NCI-H748 (cell line): ENCODE measurements around the gene RPTOR.
"Not testable (repeated sequence)": the region's sequence is repeated elsewhere in the genome, so short reads cannot be mapped to it uniquely, and the experiment has no call there.

Experiments
- DNase-seq: peaks from one replicate; lab custom pipeline; 2025; ENCODE audit not compliant: unreplicated experiment; lab: John Stamatoyannopoulos, UW

Gene RPTOR

DNA sequence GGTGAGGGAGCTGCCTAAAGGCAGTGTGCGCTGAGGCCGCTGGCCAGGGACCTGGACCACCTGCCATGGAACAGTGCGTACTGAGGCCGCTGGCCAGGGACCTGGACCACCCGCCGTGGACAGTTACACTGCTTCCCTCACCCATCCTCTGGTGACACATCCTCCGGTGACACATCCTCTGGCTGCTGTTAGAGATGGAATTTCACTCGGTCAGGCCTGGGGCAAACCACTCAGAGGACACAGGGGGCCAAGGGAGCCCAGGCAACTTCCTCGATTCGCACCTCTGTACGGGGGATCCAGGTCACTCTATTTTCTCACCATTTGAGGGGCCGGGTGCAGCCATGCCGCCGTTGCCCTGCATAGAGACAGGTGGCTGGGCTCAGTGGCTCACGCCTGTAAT, 32.4 kb upstream of the RPTOR start:
- no peak for DNase-seq

DNA sequence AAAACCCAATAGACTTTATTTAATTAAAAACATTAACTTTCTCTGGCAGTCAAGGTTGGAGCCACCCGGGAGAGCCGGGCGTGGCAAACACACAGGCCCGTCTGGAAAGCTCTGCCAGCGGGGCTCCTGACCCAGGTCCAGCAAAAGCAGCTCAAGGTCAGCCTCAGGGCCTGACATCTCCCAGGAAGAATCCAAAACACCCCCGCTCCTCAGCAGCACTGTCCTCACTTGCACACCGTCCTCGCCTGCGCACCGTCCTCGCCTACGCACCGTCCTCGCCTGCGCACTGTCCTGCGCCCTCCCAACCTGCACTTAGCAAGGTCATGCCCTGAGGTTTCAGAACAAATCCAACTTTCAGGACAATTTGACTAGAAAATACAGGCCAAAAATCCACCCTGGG, 31.4 kb upstream of the RPTOR start:
- no peak for DNase-seq

DNA sequence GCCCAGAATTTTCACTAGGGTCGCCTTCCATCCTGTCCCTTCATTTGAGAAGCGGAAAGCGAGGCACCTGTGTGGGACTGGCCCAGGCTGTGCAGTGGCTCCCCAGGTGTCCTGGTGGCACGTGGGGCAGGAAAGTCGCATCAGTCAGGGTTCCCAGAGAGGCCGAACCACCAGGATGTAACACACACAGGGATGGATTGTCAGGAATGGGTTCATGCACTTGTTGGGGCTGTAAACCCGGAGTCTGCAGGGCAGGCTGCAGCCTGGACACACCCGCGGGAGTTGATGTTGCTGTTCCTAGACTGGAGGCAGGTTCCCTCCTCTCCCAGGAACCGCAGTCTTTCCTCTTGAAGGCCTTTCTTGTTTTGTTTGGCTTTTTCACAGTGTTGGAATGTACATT, 30.7 kb upstream of the RPTOR start:
- DNase-seq, result no peak

DNA sequence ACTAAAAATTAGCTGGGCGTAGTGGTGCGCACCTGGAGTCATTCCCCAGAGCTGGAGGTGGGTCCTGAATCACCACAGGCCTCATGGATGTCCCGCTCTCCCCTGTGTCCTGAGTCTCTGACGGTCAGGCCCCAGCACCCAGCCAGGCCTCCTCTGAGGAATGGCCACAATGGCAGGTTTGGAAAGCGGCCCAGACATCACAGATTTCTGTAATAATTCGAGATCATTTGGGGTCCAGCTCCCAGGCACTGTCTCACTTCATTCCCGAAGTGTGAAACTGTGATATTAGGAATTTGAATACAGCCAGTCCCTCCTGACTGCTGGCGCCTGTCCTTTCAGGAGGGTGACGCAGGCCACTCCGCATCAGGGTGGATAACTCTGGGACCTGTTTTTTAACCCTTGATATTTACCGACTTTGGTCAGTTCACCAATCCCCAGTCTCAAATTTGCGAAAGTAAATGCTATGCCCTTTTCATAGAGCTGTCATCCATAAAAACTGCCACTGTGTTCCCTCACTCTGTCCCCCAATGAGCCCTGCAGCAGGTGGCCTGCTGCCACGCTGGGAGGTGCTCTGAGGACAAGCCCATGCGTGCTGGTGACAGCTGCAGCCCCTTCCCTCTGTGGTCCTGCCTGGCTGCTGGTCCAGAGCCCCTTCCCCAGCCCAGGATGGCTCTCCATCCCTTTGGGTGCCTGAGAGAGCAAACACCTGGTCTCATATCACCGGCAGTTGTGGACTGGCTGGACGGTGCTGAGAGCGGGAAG, 28.3 kb upstream of the RPTOR start:
- no peak for DNase-seq

DNA sequence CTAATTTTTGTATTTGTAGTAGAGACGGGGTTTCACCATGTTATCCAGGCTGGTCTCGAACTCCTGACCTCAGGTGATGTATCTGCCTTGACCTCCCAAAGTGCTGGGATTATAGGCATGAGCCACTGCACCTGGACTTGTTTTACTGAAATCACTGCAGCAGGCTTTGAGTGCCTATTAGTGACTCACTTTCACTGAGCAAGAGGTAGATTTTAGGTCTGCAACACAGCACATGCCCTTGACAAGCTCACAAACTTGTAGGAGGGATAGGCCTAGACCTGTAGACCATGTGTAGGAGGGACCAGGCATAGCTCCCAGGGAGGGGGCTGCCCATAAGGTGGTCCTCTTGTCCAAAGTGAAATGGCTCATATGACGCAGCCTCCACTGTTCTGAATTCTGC, 27.0 kb upstream of the RPTOR start:
- no peak for DNase-seq

DNA sequence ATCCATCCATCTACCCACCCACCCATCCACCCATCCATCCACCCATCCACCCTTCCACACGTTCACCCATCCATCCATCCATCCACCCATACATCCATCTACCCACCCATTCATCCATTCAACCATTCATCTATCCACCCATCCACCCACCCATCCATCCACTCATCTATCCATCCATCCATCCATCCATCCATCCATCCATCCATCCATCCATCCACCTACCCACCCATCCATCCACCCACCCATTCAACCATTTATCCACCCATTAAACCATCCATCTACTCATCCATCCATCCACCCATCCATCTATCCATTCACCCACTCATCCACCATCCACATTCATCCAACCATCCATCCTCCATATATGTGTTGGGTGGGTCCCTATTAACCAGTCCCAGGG, 26.2 kb upstream of the RPTOR start:
- DNase-seq, result no peak

DNA sequence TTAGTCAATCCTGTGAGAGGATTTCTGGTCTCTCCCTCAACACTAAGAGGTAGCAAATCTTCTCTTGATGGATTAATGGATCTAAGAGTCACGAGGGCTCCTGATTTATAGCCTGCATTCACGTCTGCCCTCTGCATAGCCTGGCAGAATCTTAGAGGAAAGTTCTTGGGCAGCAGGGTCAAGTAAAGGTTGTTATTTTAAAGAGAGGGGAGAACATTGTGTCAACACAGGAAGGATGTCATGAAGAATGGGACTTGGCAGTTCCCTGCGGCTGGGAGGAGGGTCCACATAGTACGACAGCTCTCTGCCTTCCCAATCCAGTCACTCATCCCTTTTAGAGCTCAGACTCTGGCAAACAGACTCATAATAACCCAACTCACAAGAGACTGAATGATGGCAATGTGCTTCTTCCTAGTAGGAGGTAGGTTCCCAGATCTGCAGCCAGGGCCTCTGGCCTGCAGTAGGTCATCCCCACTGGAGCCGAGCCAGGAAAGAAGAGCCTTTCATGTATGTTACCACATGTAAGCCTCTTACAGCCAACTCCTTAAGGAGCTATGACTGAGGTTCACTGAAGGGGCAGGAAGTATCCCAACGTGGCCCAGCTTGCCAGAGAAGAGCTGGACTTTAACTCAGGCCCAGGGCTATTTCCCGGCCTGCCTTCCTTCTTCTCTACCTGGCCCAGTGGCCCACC, 25.4 kb upstream of the RPTOR start:
- DNase-seq, result no peak

DNA sequence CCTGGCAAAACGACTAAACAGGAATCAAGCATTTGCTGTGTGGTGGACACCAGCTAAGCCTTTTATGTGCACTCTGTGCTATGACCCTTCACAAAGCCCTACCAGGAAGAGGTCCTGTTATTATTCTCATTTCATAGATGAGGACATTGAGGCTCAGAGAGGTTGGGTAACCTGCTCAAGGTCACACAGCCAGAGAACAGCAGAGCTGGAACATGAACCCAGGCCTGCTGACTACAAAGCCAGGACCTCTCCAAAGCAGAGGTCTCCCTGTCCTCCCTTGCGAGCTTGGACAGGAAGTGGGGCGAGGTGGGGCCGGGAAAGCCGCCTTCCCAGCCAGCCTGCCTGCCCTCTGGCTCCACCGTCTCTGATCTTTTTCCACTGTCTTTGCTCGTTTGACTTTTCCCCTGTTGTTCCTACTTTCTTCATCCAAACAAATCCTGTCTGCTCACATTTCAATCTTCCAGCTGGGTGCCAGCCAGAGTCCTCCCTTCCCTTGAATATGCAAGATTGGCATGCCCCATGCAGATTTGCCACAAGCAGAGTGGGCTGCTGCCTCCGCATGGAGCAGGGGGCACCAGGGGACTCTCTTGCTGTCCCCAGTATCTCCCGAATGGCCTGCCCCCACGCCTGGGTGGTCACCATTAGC, 23.7 kb upstream of the RPTOR start:
- DNase-seq, result no peak

DNA sequence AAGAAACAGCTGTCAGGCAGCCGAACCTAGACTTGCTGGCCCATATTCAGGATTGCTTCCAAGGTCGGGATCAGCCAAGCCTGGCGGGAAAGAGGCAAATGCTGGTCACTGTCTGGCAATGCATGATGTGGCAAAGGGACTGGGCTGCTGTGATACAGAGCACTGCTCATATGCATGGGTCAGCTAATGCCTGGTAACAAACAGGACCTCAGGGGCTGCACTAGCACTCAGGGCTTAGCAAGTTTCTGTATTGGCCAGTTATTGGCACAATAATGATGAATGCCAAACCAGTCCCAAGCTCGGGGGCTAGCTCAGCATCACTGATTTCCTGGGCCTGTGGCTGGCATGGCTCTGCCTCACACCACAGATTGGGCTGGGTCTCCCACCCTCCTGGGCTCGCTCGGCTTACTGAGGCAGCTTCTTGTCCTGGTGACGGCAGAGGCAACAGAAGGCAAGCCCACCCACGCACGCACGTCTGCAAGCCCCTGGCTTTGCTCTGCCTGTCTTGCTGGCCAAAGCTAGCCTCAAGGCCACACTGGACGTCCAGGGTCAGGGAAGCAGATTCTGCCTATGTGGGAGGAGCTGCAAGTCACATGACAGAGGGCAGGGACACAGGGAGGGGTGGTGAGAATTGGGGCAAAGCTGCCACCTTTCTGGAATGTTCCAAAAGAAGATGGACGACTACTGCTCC, 21.4 kb upstream of the RPTOR start:
- no peak for DNase-seq

DNA sequence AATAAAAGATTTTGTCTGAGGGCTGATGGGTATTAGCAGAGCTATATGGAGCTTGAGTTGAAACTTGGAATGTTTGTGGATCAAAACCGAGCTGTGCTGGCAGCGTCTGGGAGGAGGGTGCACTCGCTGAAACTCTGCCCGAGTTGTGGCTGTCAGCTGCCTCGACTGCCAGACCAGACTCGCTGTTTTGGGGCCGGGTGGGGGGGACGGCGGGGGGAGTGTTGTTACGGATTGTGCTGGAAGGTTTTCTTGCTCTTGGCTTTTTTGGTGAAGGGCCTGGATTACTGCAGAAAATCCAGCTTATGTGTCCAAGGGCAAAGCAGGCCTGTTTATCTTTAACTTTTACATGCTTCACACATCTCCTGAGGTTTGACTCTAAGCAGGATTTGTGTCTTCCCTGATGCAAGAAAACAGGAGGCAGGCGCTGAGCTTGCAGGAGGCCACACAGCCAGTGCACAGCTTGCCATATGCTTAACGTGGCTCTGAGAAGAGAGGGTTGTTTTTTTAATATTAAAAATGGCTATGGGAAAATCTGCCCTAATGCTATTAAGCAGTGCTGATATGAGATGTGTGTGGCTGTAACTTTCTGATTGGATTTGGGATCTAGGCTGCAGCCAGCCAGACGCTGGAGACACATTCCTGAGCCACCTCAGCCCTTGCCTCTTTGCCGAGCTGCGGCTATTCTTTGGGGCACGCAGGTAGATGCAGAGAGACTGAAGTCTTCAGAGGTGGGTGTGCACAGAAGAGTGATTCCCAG, 20.5 kb upstream of the RPTOR start:
- no peak for DNase-seq

DNA sequence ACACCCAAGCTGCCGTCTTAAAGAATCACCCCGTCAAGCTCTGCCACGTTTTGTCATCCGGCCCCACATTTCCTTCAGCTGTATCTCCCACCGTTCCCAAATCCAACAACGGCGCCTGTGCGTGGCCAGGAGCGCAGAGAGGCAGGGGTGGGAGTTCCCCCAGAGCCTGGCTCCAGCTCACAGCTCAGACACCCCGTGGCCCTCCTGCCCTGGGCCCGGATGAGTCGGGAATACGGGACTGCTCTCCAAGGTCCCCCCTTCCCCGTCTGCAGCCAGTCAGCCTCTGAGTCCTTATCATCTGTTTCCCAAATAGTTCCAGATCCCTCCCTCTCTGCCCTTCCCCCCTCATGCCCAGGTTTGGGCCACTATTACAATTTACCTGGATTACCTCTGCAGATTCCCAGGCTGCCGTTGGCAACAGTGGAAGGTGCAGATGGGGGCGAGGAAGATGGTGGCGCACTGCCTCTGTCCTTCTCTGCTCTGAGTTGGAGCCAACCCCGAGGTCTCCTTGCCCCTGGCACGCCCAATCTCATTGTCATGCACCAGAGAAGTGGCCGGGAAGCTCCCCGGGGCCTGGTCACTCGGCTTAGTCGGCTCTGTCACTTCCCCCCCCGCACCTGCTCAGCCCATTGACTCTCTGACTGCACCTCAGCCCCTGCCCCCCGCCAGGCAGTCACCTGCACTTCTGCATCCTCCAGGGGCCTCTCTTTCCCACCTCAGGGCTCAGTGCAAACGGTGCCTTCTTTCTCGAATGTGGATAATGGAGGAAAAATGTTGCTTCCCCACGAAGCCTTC, 18.3 kb upstream of the RPTOR start:
- no peak for DNase-seq

DNA sequence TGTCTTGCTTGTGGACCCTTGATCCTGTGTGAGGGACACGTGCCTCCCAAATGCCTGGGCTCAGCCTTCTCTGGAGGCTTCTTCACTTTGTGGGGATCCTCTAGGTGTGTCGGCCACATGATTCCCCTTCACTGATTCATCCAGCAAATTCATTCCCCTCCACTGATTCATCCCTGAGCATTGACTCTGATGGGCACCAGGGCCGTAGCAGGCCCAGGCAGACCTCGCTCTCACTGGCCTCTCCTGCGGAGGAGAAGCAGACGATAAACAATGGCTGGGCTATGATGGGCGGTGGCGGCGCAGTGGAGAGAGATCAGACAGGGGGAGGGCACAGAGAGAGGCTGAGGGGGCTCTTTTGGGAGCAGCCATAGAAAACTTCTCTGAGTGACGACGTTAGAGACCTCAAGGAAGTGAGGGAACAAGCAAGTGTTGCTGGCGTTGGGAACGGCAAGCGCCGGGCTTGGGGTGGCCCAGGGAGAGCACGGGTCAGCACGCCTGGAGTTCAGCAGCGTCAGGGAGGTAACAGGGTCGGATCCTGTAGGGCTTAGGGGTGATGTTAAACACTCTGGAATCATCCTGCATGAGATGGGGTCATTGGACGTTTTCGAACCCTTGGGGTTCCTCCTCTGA, 17.5 kb upstream of the RPTOR start:
- no peak for DNase-seq

DNA sequence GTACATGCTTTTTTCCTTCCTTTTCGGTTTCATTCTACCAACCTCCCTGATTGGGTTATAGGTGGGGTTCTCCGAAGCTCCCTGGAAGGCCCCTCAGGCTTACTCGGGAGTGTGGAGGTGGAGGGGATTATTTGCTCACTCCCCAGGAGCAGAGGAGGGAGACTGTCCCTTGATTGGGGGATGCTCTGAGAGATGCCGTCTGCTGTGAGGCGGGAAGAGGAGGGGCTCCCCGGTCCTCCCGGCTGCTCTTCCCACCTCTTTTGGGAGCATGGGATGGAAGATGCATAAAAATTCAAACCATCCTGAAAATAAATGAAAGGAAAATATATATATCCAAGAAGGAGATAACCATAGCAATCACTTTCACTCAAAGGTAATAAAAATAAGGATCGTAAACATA, 16.1 kb upstream of the RPTOR start:
- no peak for DNase-seq

DNA sequence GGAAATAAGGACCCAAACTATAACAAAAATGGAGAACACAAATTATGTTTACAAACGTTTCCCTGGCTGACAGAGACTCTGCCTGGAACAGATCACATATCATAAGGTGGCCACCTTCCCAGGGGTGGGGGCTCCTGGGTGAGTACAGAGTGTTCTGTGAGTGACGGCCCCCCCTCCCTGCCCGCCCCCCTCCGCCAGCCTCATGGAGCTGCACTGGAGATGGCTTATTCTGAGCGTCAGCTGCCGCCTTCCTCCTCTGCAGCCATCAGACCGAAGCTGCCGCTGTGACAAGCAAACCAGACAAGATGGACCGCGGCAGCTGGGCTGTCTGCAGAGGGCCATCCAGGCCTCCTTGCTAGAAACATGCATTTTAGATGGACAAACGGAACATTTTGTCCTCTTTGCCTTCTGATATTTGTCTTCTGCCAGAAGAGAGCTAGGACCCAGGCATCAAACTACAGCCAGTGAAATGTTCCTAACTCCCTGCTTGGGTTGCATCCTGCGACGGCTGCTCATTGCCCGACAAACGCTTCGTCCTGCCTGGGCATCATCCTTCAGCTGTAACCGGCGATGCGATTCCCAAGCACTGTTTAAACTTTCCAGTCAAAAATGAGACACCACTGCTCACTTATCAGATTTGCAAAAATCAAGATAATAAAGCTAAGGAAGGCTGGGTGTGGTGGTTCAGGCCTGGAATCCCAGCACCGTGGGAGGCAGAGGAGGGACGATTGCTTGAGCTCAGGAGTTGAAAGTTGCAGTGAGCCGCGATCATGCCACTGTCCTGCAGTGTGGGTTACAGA, 15.3 kb upstream of the RPTOR start:
- DNase-seq, result no peak

DNA sequence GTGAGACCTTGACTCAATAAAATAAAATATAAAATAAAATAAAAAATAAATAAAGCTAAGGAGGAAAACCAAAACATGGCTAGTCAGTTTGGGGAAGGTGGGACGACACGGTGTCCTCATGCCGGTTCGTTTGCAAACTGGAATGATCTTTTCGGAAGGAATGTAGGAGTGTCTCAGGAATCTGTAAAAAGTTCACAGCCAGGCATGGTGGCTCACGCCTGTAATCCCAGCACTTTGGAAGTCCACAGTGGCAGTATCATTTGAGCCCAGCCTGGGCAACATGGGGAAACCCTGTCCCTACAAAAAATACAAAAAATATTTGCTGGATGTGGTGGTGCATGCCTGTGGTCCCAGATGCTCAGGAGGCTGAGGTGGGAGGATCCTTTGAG, 14.7 kb upstream of the RPTOR start:
- DNase-seq, result no peak

DNA sequence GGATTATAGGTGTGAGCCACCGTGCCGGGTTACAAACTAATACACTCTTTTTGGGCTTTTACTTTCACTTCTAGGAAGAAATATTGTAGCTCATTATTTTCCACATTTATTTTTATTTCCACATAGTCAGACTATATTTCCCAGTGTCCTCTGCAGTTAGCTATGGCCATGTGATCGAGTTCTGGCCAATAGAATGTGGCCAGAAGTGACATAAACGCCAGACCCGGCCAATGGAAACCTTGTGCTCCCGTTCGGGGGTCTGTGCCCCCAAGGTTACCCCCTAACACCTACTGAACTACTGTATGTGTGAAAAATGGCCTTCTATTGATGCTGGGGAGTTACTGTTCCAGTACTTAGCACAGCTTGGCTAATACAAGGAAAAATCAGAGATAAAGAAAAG, 13.2 kb upstream of the RPTOR start:
- no peak for DNase-seq

DNA sequence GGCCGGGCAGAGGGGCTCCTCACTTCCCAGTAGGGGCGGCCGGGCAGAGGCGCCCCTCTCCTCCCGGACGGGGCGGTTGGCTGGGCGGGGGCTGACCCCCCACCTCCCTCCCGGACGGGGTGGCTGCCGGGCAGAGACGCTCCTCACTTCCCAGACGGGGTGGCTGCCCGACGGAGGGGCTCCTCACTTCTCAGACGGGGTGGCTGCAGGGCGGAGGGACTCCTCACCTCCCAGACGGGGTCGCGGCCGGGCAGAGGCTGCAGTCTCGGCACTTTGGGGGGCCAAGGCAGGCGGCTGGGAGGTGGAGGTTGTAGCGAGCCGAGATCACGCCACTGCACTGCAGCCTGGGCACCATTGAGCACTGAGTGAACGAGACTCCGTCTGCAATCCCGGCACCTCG, 7.3 kb upstream of the RPTOR start:
- DNase-seq, result not testable (repeated sequence)

DNA sequence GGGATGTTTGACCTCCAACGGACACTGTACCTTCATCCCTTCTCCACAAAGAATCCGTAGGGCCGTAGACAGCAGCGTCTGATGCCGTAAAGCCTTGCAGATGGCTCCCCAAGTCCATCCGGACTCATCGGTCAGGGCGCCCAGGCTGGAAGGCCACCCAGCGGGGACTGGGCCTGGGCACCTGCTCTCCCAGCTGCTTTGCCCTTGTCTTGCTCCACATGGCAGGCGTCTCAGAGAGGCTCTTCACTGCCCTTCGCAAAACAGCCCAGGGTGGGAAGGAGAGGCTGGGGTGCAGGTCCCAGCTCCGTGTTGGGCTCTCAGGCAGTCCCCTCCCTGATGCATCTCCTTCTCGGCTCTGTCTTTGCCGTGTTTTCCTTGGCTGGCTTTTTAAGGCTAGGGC, 6.2 kb upstream of the RPTOR start:
- no peak for DNase-seq

DNA sequence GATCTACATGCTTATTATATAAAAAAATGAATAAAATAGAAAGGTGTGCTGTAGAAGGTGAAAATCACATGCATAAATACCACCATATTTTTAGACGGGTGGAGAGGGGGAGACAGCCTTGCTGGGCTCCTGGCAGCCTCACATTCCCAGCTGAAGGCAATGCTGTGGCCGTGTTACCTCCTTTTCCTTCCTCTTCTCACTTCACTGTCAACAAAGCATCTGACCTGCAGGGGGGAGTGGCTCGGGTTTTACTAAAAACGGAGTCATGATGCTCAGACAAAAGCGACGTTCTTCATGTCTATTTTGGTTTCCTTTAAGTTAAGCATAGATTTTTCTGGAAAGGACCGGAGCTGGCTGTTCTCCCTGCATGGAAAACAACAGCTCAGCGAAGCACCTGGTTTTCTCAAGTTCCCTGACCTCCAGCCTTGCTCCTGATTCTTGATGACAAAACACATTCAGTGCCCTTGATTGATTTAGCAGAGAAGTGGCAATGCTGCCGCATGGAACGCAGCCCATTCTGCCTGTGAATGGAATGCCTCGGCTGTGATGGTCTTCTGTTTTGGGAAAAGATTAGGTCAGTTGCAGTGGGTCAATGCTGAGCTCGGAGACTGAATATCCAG, 5.5 kb upstream of the RPTOR start:
- peak; percentile 6 for DNase-seq
